ENCODE results near the gene BMP10.

GRCh38 chr2:68889021-68889420, 17.8 kb upstream of the BMP10 start:
- TF ChIP-seq CTCF (IDR thresholded peaks at IDR 0.05; ENCODE audit: low read depth, low read length, poor library complexity, severe bottlenecking): no peak
- no peak for TF ChIP-seq EZH2phosphoT487 (IDR thresholded peaks at IDR 0.05; ENCODE audit: borderline replicate concordance, low read length)

Measured in DOHH2 (cell line).